Measurements from ENCODE around the gene PRDM16.

PRDM16 gene

GRCh38 chr1:3456449-3456963 lies 387.5 kb downstream of the PRDM16 start:
- no peak for DNase-seq
- Histone ChIP-seq H3K27ac (ENCODE audit: low read length, poor library complexity, severe bottlenecking) (no peak overlapping the region), H3K9ac (ENCODE audit: low read length) (no peak overlapping the region), H2AK5ac (ENCODE audit: low read length, severe bottlenecking) (no peak overlapping the region), H4K91ac (ENCODE audit: low read length) (no peak overlapping the region), H3K4me2 (ENCODE audit: low read length, poor library complexity, severe bottlenecking) (no peak overlapping the region), H3K36me3 (ENCODE audit: control insufficient read depth in 1 of 2, insufficient read depth in 2 of 2, low read depth in 1 of 2, low read length in 2 of 2) (no peaks in the 10 kb centered on the region), H2BK120ac (ENCODE audit: low read depth, low read length) (no peak overlapping the region), H3K4me1 (ENCODE audit: control insufficient read depth, insufficient read depth, low read depth, low read length) (peaks cover 48% of the 10 kb centered on the region), H3K18ac (ENCODE audit: low read depth in 1 of 2, low read length in 2 of 2) (no peak overlapping the region), H3K79me1 (replicated peaks; ENCODE audit: low read length, poor library complexity, severe bottlenecking) (no peaks in the 10 kb centered on the region), H3K23ac (ENCODE audit: low read length in 2 of 2) (no peak overlapping the region), H3K9me3 (ENCODE audit: control insufficient read depth, low read length) (no peaks in the 10 kb centered on the region), H3K27me3 (ENCODE audit: control insufficient read depth in 1 of 2, insufficient read depth in 1 of 2, low read length in 2 of 2) (peaks cover 41 to 89% of the 10 kb centered on the region in 2 experiments), H2AFZ (ENCODE audit: low read depth, low read length) (no peak overlapping the region), H3K4me3 (ENCODE audit: insufficient read depth in 1 of 2, low read depth in 1 of 2, low read length in 2 of 2) (no peak overlapping the region), H2BK5ac (ENCODE audit: low read depth, low read length, poor library complexity, severe bottlenecking) (no peak overlapping the region), H4K8ac (ENCODE audit: low read length) (no peak overlapping the region), H3K14ac (ENCODE audit: low read length in 2 of 2) (no peak overlapping the region), H3K4ac (ENCODE audit: low read depth in 1 of 2, low read length in 2 of 2) (no peak overlapping the region), H2BK15ac (ENCODE audit: low read depth, poor library complexity, severe bottlenecking) (no peak overlapping the region), H2BK12ac (ENCODE audit: low read length in 2 of 2) (no peak overlapping the region)
- WGBS: 91% methylated on average over 11 of the region's 12 CpGs

GRCh38 chr1:3456964-3457909 lies 388.2 kb downstream of the PRDM16 start:
- Histone ChIP-seq H3K27me3 (ENCODE audit: control insufficient read depth in 1 of 2, insufficient read depth in 1 of 2, low read length in 2 of 2) (peaks cover 38 to 90% of the 10 kb centered on the region in 2 experiments), H2AFZ (ENCODE audit: low read depth, low read length) (no peak overlapping the region), H3K4me3 (ENCODE audit: insufficient read depth in 1 of 2, low read depth in 1 of 2, low read length in 2 of 2) (no peak overlapping the region), H3K18ac (ENCODE audit: low read depth in 1 of 2, low read length in 2 of 2) (no peak overlapping the region), H2BK15ac (ENCODE audit: low read depth, poor library complexity, severe bottlenecking) (no peak overlapping the region), H3K4ac (ENCODE audit: low read depth in 1 of 2, low read length in 2 of 2) (no peak overlapping the region), H3K36me3 (ENCODE audit: control insufficient read depth in 1 of 2, insufficient read depth in 2 of 2, low read depth in 1 of 2, low read length in 2 of 2) (no peaks in the 10 kb centered on the region), H2BK120ac (ENCODE audit: low read depth, low read length) (no peak overlapping the region), H4K8ac (ENCODE audit: low read length) (no peak overlapping the region), H3K23ac (ENCODE audit: low read length in 2 of 2) (no peak overlapping the region), H3K4me2 (ENCODE audit: low read length, poor library complexity, severe bottlenecking) (no peak overlapping the region), H3K9ac (ENCODE audit: low read length) (no peak overlapping the region), H2AK5ac (ENCODE audit: low read length, severe bottlenecking) (no peak overlapping the region), H3K79me1 (replicated peaks; ENCODE audit: low read length, poor library complexity, severe bottlenecking) (no peaks in the 10 kb centered on the region), H4K91ac (ENCODE audit: low read length) (peak overlapping the region; percentile 11), H3K27ac (ENCODE audit: low read length, poor library complexity, severe bottlenecking) (no peak overlapping the region), H3K9me3 (ENCODE audit: control insufficient read depth, low read length) (no peaks in the 10 kb centered on the region), H3K4me1 (ENCODE audit: control insufficient read depth, insufficient read depth, low read depth, low read length) (peaks cover 50% of the 10 kb centered on the region), H3K14ac (ENCODE audit: low read length in 2 of 2) (no peak overlapping the region), H2BK12ac (ENCODE audit: low read length in 2 of 2) (no peak overlapping the region), H2BK5ac (ENCODE audit: low read depth, low read length, poor library complexity, severe bottlenecking) (no peak overlapping the region)
- no peak for DNase-seq
- WGBS: 90% methylated on average over 26 of the region's 29 CpGs

- Histone ChIP-seq H4K8ac (ENCODE audit: low read length) (peak overlapping the region; percentile 50), H4K91ac (ENCODE audit: low read length) (no peak overlapping the region), H2BK15ac (ENCODE audit: low read depth, poor library complexity, severe bottlenecking) (no peak overlapping the region), H3K27ac (ENCODE audit: low read length, poor library complexity, severe bottlenecking) (no peak overlapping the region), H3K79me1 (replicated peaks; ENCODE audit: low read length, poor library complexity, severe bottlenecking) (no peaks in the 10 kb centered on the region), H2AK5ac (ENCODE audit: low read length, severe bottlenecking) (no peak overlapping the region), H3K23ac (ENCODE audit: low read length in 2 of 2) (no peak overlapping the region), H3K14ac (ENCODE audit: low read length in 2 of 2) (peak overlapping the region in 1 of 2 experiments; percentile 19), H3K4me1 (ENCODE audit: control insufficient read depth, insufficient read depth, low read depth, low read length) (peaks cover 53% of the 10 kb centered on the region), H3K4me3 (ENCODE audit: insufficient read depth in 1 of 2, low read depth in 1 of 2, low read length in 2 of 2) (no peak overlapping the region), H3K27me3 (ENCODE audit: control insufficient read depth in 1 of 2, insufficient read depth in 1 of 2, low read length in 2 of 2) (peaks cover 31 to 88% of the 10 kb centered on the region in 2 experiments), H2AFZ (ENCODE audit: low read depth, low read length) (no peak overlapping the region), H2BK5ac (ENCODE audit: low read depth, low read length, poor library complexity, severe bottlenecking) (no peak overlapping the region), H2BK12ac (ENCODE audit: low read length in 2 of 2) (no peak overlapping the region), H3K4ac (ENCODE audit: low read depth in 1 of 2, low read length in 2 of 2) (no peak overlapping the region), H3K18ac (ENCODE audit: low read depth in 1 of 2, low read length in 2 of 2) (peak overlapping the region in 1 of 2 experiments; percentile 30), H3K4me2 (ENCODE audit: low read length, poor library complexity, severe bottlenecking) (no peak overlapping the region), H2BK120ac (ENCODE audit: low read depth, low read length) (no peak overlapping the region), H3K9me3 (ENCODE audit: control insufficient read depth, low read length) (no peaks in the 10 kb centered on the region), H3K9ac (ENCODE audit: low read length) (no peak overlapping the region), H3K36me3 (ENCODE audit: control insufficient read depth in 1 of 2, insufficient read depth in 2 of 2, low read depth in 1 of 2, low read length in 2 of 2) (no peaks in the 10 kb centered on the region)
- peak; percentile 22 for DNase-seq
- 55% methylated on average over 16 of the region's 18 CpGs for WGBS
Measured at GRCh38 chr1:3457910-3458883, 389.2 kb downstream of the PRDM16 start.
